Measurements from ENCODE around the gene CSNK1G1. TPM values are rescaled to one million over a fixed set of nuclear protein-coding genes. Genes with fewer than 3 reads are reported as not detected.

Gene CSNK1G1
- total RNA-seq, 1 experiment from 2014 or later, result 11.5 TPM

DNA sequence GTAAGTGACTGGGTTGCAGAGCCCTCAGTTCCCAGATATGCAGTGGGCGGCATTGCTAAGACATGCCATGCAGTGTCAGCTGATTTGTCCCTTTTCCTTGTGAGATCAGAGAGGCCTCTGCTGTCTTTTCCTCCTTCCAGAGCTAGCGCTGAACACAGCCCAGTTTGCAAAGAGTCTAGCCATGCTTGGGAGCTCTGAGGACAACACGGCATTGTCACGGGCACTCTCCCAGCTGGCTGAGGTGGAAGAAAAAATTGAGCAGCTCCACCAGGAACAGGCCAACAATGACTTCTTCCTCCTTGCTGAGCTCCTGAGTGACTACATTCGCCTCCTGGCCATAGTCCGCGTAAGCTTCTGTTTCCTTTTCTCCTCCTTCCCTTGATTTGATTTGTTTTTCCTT lies 224.4 kb downstream of the CSNK1G1 start:
- Mint-ChIP-seq H3K27ac (ENCODE audit: unreplicated experiment) (no peak overlapping the region), H3K9me3 (ENCODE audit: unreplicated experiment) (no peaks in the 10 kb centered on the region), H3K4me1 (ENCODE audit: low read depth, unreplicated experiment) (no peaks in the 10 kb centered on the region), H3K4me3 (ENCODE audit: unreplicated experiment) (no peak overlapping the region), H3K36me3 (ENCODE audit: insufficient read depth, unreplicated experiment) (peaks cover 31% of the 10 kb centered on the region), H3K27me3 (ENCODE audit: insufficient read depth, unreplicated experiment) (no peaks in the 10 kb centered on the region)
- TF ChIP-seq, protein P1, sequence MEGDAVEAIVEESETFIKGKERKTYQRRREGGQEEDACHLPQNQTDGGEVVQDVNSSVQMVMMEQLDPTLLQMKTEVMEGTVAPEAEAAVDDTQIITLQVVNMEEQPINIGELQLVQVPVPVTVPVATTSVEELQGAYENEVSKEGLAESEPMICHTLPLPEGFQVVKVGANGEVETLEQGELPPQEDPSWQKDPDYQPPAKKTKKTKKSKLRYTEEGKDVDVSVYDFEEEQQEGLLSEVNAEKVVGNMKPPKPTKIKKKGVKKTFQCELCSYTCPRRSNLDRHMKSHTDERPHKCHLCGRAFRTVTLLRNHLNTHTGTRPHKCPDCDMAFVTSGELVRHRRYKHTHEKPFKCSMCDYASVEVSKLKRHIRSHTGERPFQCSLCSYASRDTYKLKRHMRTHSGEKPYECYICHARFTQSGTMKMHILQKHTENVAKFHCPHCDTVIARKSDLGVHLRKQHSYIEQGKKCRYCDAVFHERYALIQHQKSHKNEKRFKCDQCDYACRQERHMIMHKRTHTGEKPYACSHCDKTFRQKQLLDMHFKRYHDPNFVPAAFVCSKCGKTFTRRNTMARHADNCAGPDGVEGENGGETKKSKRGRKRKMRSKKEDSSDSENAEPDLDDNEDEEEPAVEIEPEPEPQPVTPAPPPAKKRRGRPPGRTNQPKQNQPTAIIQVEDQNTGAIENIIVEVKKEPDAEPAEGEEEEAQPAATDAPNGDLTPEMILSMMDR (IDR thresholded peaks at IDR 0.05; ENCODE audit: insufficient read depth in 1 of 2, low read depth in 1 of 2, low read length in 1 of 2, severe bottlenecking in 1 of 2, unreplicated experiment in 1 of 2), result no peak
- ChIA-PET CTCF (no interaction called here), POLR2A (interaction anchor here (1.1 kb wide), 1 partner anchor 38 kb away, joined by 3 read pairs; the partner anchor contains the start of gene CIAO2A)
- intact Hi-C loops (cut with micrococcal nuclease; ENCODE audit: unreplicated experiment), result no loop called here
- Histone ChIP-seq H3K4me3 (ENCODE audit: low read depth, low read length) (no peak overlapping the region), H3K36me3 (ENCODE audit: control insufficient read depth, insufficient read depth, low read length) (no peaks in the 10 kb centered on the region; the same call in 1 of the 2 replicates), H3K4me1 (no peaks in the 10 kb centered on the region), H3K27me3 (replicated peaks; ENCODE audit: control insufficient read depth, insufficient read depth, low read length) (no peaks in the 10 kb centered on the region), H3K9me3 (no peaks in the 10 kb centered on the region)
- no peak for DNase-seq
- BruUV-seq (replicated peaks), result no TSS peak

DNA sequence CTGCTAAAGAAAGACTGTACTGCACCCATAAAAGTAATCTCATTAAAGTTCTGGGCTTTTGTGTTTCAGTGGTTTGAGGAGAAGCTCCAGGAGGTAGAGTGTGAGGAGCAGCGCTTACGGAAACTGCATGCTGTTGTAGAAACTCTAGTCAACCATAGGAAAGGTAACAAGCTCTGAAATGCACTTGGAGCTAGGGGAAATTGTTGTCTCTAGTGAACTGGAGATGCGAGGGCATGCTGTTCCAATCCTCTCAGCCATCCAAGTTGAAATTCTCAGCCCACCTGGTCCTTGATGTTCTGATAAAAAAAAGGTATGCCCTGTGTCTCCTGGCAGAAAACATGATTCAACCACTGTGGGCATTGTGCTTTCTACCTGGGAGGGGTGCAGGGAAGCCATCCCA lies 225.8 kb downstream of the CSNK1G1 start:
- Mint-ChIP-seq H3K36me3 (ENCODE audit: insufficient read depth, unreplicated experiment) (peaks cover 28% of the 10 kb centered on the region), H3K4me1 (ENCODE audit: low read depth, unreplicated experiment) (no peaks in the 10 kb centered on the region), H3K27ac (ENCODE audit: unreplicated experiment) (no peak overlapping the region), H3K4me3 (ENCODE audit: unreplicated experiment) (no peak overlapping the region), H3K9me3 (ENCODE audit: unreplicated experiment) (no peaks in the 10 kb centered on the region), H3K27me3 (ENCODE audit: insufficient read depth, unreplicated experiment) (no peaks in the 10 kb centered on the region)
- H3K9me3 ChIP-seq, result no peaks in the 10 kb centered on the region
- no peaks in the 10 kb centered on the region for H3K4me1 ChIP-seq
- no TSS peak for BruUV-seq (replicated peaks)
- TF ChIP-seq, protein P1 (IDR thresholded peaks at IDR 0.05; ENCODE audit: insufficient read depth in 1 of 2, low read depth in 1 of 2, low read length in 1 of 2, severe bottlenecking in 1 of 2, unreplicated experiment in 1 of 2), result no peak
- intact Hi-C loops (cut with micrococcal nuclease; ENCODE audit: unreplicated experiment), result no loop called here
- H3K4me3 ChIP-seq (ENCODE audit: low read depth, low read length), result no peak overlapping the region
- CTCF ChIA-PET, result no interaction called here
- H3K27me3 ChIP-seq (replicated peaks; ENCODE audit: control insufficient read depth, insufficient read depth, low read length), result no peaks in the 10 kb centered on the region
- DNase-seq, result no peak
- no peaks in the 10 kb centered on the region; the same call in 1 of the 2 replicates for H3K36me3 ChIP-seq (ENCODE audit: control insufficient read depth, insufficient read depth, low read length)
- POLR2A ChIA-PET, result no interaction called here

DNA sequence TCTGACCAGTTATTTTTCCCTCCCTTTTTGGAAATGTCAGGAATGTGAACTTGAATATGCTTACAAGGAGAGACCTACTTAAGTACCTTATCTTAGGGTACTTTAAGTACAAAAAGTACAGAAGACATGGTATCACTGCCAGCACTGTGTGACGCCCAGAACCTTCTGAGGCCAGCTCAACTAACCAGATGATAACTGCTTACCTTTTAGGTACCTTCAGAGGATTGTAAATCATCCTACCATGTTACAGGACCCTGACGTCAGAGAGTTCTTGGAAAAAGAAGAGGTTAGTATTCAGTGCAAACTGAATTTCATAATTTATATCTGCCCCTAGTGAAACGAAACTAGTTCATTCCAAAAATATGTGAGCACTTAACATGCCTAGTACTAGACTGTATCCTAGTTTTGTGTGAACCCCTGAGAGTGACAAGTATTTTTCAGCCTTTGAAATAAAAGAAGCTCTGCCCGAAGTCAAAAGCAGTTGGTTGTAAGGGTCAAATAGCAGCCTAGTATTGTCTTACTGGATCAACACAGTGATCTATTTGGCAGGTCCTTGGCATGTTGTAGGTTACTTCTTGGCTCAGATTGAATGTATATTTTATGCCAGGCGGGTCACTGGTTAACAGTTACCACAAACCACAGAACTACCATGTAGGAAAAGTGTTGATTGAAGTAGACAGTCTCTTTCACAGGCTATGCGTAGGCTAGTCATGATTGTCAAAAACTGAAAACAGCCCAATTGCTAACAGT lies 228.3 kb downstream of the CSNK1G1 start:
- H3K4me1 Mint-ChIP-seq (ENCODE audit: low read depth, unreplicated experiment), result no peaks in the 10 kb centered on the region
- DNase-seq, result no peak
- intact Hi-C loops (cut with micrococcal nuclease; ENCODE audit: unreplicated experiment), result no loop called here
- Histone ChIP-seq H3K4me1 (no peaks in the 10 kb centered on the region), H3K27me3 (replicated peaks; ENCODE audit: control insufficient read depth, insufficient read depth, low read length) (no peaks in the 10 kb centered on the region), H3K36me3 (ENCODE audit: control insufficient read depth, insufficient read depth, low read length) (no peaks in the 10 kb centered on the region; the same call in 1 of the 2 replicates), H3K4me3 (ENCODE audit: low read depth, low read length) (no peak overlapping the region), H3K9me3 (no peaks in the 10 kb centered on the region)
- POLR2A ChIA-PET, result interaction anchor here (0.6 kb wide), 1 partner anchor 136 kb away, joined by 27 read pairs; no protein-coding TSS in a partner anchor
- H3K27me3 Mint-ChIP-seq (ENCODE audit: insufficient read depth, unreplicated experiment), result no peaks in the 10 kb centered on the region
- no TSS peak for BruUV-seq (replicated peaks)
- CTCF ChIA-PET, result no interaction called here
- no peak overlapping the region for H3K4me3 Mint-ChIP-seq (ENCODE audit: unreplicated experiment)
- H3K36me3 Mint-ChIP-seq (ENCODE audit: insufficient read depth, unreplicated experiment), result peaks cover 33% of the 10 kb centered on the region
- no peaks in the 10 kb centered on the region for H3K9me3 Mint-ChIP-seq (ENCODE audit: unreplicated experiment)
- no peak overlapping the region for H3K27ac Mint-ChIP-seq (ENCODE audit: unreplicated experiment)
- TF ChIP-seq, protein P1 (IDR thresholded peaks at IDR 0.05; ENCODE audit: insufficient read depth in 1 of 2, low read depth in 1 of 2, low read length in 1 of 2, severe bottlenecking in 1 of 2, unreplicated experiment in 1 of 2), result no peak
